H9 (cell line): Measurements from ENCODE around the gene ADAMTS13. TPM values are rescaled to one million over a fixed set of nuclear protein-coding genes. Genes with fewer than 3 reads are reported as not detected.

ENCODE experiments used
- DNase-seq: peaks from one replicate; pipeline ENCODE4 v3.0.0-alpha.2; 2017
- H2AFZ ChIP-seq: one replicate; pipeline ENCODE4 v1.6.1; 2013; ENCODE audit warnings: mild to moderate bottlenecking, low read length, control low read depth, moderate library complexity
- H2AK5ac ChIP-seq: 2 replicates; pipeline ENCODE4 v1.6.1; 2013; ENCODE audit warnings: low read length, control low read depth, mixed read lengths; ENCODE audit not compliant: insufficient read length
- H2BK120ac ChIP-seq: one replicate; pipeline ENCODE4 v1.6.1; 2013; ENCODE audit warnings: low read depth, mild to moderate bottlenecking, low read length, control low read depth, inconsistent platforms; ENCODE audit not compliant: poor library complexity, severe bottlenecking
- H2BK12ac ChIP-seq: 2 replicates; pipeline ENCODE4 v1.6.1; 2013; ENCODE audit warnings: low read length, control low read depth, mixed read lengths, low read depth; ENCODE audit not compliant: insufficient read length
- H2BK15ac ChIP-seq: 2 replicates; pipeline ENCODE4 v1.6.1; 2013; ENCODE audit warnings: low read depth, low read length, control low read depth
- H2BK20ac ChIP-seq: one replicate; pipeline ENCODE4 v1.6.1; 2013; ENCODE audit warnings: low read depth, mild to moderate bottlenecking, low read length, control low read depth, inconsistent platforms; ENCODE audit not compliant: poor library complexity, severe bottlenecking
- H2BK5ac ChIP-seq: 2 replicates; pipeline ENCODE4 v1.6.1; 2013; ENCODE audit warnings: low read length, control low read depth, mixed read lengths; ENCODE audit not compliant: insufficient read length
- H3K14ac ChIP-seq: 2 replicates; pipeline ENCODE4 v1.6.1; 2013; ENCODE audit warnings: low read length, control low read depth; ENCODE audit not compliant: insufficient read depth
- H3K18ac ChIP-seq: 2 replicates; pipeline ENCODE4 v1.6.1; 2013; ENCODE audit warnings: low read depth, mild to moderate bottlenecking, mixed read lengths, low read length, control low read depth; ENCODE audit not compliant: insufficient read length
- H3K23ac ChIP-seq: 2 replicates; pipeline ENCODE4 v1.6.1; 2013; ENCODE audit warnings: low read length, control low read depth, mixed read lengths, low read depth; ENCODE audit not compliant: insufficient read length
- H3K23me2 ChIP-seq: 2 replicates; pipeline ENCODE4 v1.6.1; 2013; ENCODE audit warnings: low read depth, mild to moderate bottlenecking, mixed read lengths, low read length, control low read depth; ENCODE audit not compliant: insufficient read length, poor library complexity, severe bottlenecking
- H3K27ac ChIP-seq: 2 replicates; pipeline ENCODE4 v1.5.1; 2013; ENCODE audit warnings: low read length, control low read depth, mixed read lengths, low read depth; ENCODE audit not compliant: insufficient read length
- H3K27me3 ChIP-seq: 2 replicates; pipeline ENCODE4 v1.6.1; 2013; ENCODE audit warnings: low read length, control low read depth, inconsistent platforms; ENCODE audit not compliant: insufficient read depth
- H3K4ac ChIP-seq: 2 replicates; pipeline ENCODE4 v1.6.1; 2013; ENCODE audit warnings: low read depth, mild to moderate bottlenecking, control low read depth, inconsistent platforms, low read length, moderate library complexity
- H3K4me1 ChIP-seq: 2 replicates; pipeline ENCODE4 v1.6.1; 2013; ENCODE audit warnings: low read length, control low read depth, inconsistent platforms; ENCODE audit not compliant: insufficient read depth
- H3K4me2 ChIP-seq: 2 replicates; pipeline ENCODE4 v1.6.1; 2013; ENCODE audit warnings: low read length, control low read depth, mixed read lengths; ENCODE audit not compliant: insufficient read length, insufficient read depth
- H3K56ac ChIP-seq: 2 replicates; pipeline ENCODE4 v1.6.1; 2013; ENCODE audit warnings: low read depth, mild to moderate bottlenecking, mixed read lengths, low read length, control low read depth; ENCODE audit not compliant: insufficient read length
- H3K79me1 ChIP-seq: 2 replicates; pipeline ENCODE4 v1.6.1; 2013; ENCODE audit warnings: low read depth, mild to moderate bottlenecking, moderate library complexity, low read length, control low read depth, inconsistent platforms; ENCODE audit not compliant: insufficient read depth, poor library complexity, severe bottlenecking
- H3K79me2 ChIP-seq: 2 replicates; pipeline ENCODE4 v1.6.1; 2013; ENCODE audit warnings: low read length, control low read depth, inconsistent platforms; ENCODE audit not compliant: insufficient read depth
- H3K9ac ChIP-seq: 2 replicates; pipeline ENCODE4 v1.6.1; 2013; ENCODE audit warnings: low read length, control low read depth, mixed read lengths; ENCODE audit not compliant: insufficient read length; ENCODE audit errors: extremely low read depth
- H3K9me3 ChIP-seq: one replicate; pipeline ENCODE4 v1.6.1; 2013; ENCODE audit warnings: low read depth, low read length, inconsistent platforms; ENCODE audit not compliant: control insufficient read depth
- H3T11ph ChIP-seq: one replicate; pipeline ENCODE4 v1.6.1; 2013; ENCODE audit warnings: mild to moderate bottlenecking, low read length, control low read depth, inconsistent platforms
- H4K20me1 ChIP-seq: one replicate; pipeline ENCODE4 v1.6.1; 2013; ENCODE audit not compliant: control insufficient read depth, insufficient read length, insufficient read depth
- H4K5ac ChIP-seq: 2 replicates; pipeline ENCODE4 v1.6.1; 2013; ENCODE audit warnings: low read depth, mild to moderate bottlenecking, mixed read lengths, low read length, control low read depth; ENCODE audit not compliant: insufficient read length
- H4K8ac ChIP-seq: replicated peaks from 2 replicates; pipeline ENCODE4 v1.6.1; 2013; ENCODE audit warnings: low read length, control low read depth, mixed read lengths, low read depth; ENCODE audit not compliant: insufficient read length
- H4K91ac ChIP-seq: 2 replicates; pipeline ENCODE4 v1.6.1; 2013; ENCODE audit warnings: low read depth, mild to moderate bottlenecking, moderate library complexity, mixed read lengths, low read length, control low read depth; ENCODE audit not compliant: insufficient read length
- H3K27ac Mint-ChIP-seq, 3 experiments: 2 replicates in 2 of 3; 3 replicates in 1 of 3; pipeline ENCODE4 v1.8.0; 2020 to 2021; ENCODE audit warnings: mixed read lengths in 3 of 3, mild to moderate bottlenecking in 1 of 3, moderate library complexity in 1 of 3
- H3K27me3 Mint-ChIP-seq: 2 replicates; pipeline ENCODE4 v1.8.0; 2021; ENCODE audit warnings: low read depth, mild to moderate bottlenecking, moderate library complexity, mixed read lengths
- H3K36me3 Mint-ChIP-seq, 3 experiments: 2 replicates in 2 of 3; 3 replicates in 1 of 3; pipeline ENCODE4 v1.8.0; 2020 to 2021; ENCODE audit warnings: low read depth in 3 of 3, mixed read lengths in 3 of 3; ENCODE audit not compliant: insufficient read depth in 1 of 3
- H3K4me1 Mint-ChIP-seq, 2 experiments: 2 replicates each; pipeline ENCODE4 v1.8.0; 2020; ENCODE audit warnings: mixed read lengths in 2 of 2
- H3K4me3 Mint-ChIP-seq, 2 experiments: 2 replicates in 1 of 2; 3 replicates in 1 of 2; pipeline ENCODE4 v1.8.0; 2020 to 2021; ENCODE audit warnings: mild to moderate bottlenecking in 2 of 2, mixed read lengths in 2 of 2, moderate library complexity in 1 of 2
- H3K9me3 Mint-ChIP-seq, 2 experiments: 2 replicates in 1 of 2; 3 replicates in 1 of 2; pipeline ENCODE4 v1.8.0; 2020; ENCODE audit warnings: mild to moderate bottlenecking in 2 of 2, mixed read lengths in 2 of 2, moderate library complexity in 1 of 2
- WGBS: extraction: QIAGEN DNeasy Blood & Tissue Kit; methylation state at CpG from one replicate; pipeline ENCODE4 v1.1.7; 2013; ENCODE audit warnings: missing lambda C conversion rate, low lambda C conversion rate, mixed read lengths; ENCODE audit not compliant: insufficient read length; ENCODE audit errors: extremely low coverage; 5-methylcytosine and 5-hydroxymethylcytosine counted together
- total RNA-seq: library from RNA; stranded (reverse); gene quantifications from 2 replicates; pipeline ENCODE4 v1.2.1, GENCODE V29; 2021
- TF ChIP-seq, protein P1 (sequence below): fragments of 200-600 bp; sonication (generic); conservative IDR thresholded peaks from 3 replicates; pipeline ENCODE4 v1.8.0; 2021; ENCODE audit warnings: antibody characterized with exemption, mild to moderate bottlenecking

ADAMTS13 gene
- total RNA-seq, 1 experiment from 2014 or later: 8.8 TPM

DNA sequence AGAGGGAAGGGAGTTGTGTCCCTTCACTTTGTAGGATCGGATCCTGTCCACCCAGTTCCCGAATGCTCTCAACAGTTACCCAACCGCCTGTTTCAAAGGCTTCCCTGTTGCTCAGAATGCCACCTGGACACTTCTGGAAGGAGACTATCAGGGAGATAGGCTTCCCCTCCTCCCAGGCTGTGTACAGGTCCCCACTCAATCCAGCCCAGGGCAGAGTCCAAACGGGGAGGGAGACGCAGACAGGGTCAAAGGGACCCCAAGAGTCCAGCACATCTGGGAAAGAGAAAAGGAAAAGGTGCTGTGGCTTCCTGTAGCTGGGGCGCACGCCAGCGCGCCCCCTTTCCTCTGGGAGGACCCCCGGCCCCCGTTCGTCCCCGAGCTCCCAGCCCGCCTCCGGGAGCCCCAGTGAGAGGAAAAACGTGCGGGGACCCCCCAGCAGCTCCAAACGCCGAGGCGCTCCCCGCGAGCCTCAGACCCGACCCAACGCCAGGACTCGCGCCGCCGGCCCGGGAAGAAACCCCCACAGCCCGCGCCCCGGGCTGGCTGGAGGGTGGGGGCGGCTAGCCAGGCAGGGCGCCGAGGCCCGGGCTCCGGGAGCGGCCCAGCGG is 46.9 kb upstream of the ADAMTS13 start:
- H2BK5ac ChIP-seq: no peak overlapping the region
- H2AK5ac ChIP-seq: no peak overlapping the region
- no peak overlapping the region for H2BK15ac ChIP-seq
- no peak overlapping the region for H3K14ac ChIP-seq
- no peak overlapping the region for H2BK20ac ChIP-seq
- H3T11ph ChIP-seq: no peak overlapping the region
- H3K9me3 ChIP-seq: no peaks in the 10 kb centered on the region
- no peak overlapping the region for H4K8ac ChIP-seq
- Mint-ChIP-seq H3K36me3 (peaks cover 15 to 36% (median 27%) of the 10 kb centered on the region in 3 experiments; a peak in 6 of 7 replicates), H3K4me3 (peak overlapping the region; percentile 95 to 98), H3K27me3 (peaks cover 30% of the 10 kb centered on the region), H3K27ac (peak overlapping the region; percentile 82 to 97 (median 95); a peak in 6 of 7 replicates), H3K4me1 (peaks cover 11 to 13% of the 10 kb centered on the region in 2 experiments), H3K9me3 (peaks cover 3 to 4% of the 10 kb centered on the region in 2 experiments; a peak in 3 of 5 replicates)
- H3K9ac ChIP-seq: peak overlapping the region; percentile 75
- no peak for DNase-seq
- H3K4me1 ChIP-seq: no peaks in the 10 kb centered on the region
- WGBS: no CpG with 5 or more reads among the region's 39 CpGs
- H3K4me2 ChIP-seq: peak overlapping the region; percentile 98
- H4K91ac ChIP-seq: no peak overlapping the region
- TF ChIP-seq, protein P1, sequence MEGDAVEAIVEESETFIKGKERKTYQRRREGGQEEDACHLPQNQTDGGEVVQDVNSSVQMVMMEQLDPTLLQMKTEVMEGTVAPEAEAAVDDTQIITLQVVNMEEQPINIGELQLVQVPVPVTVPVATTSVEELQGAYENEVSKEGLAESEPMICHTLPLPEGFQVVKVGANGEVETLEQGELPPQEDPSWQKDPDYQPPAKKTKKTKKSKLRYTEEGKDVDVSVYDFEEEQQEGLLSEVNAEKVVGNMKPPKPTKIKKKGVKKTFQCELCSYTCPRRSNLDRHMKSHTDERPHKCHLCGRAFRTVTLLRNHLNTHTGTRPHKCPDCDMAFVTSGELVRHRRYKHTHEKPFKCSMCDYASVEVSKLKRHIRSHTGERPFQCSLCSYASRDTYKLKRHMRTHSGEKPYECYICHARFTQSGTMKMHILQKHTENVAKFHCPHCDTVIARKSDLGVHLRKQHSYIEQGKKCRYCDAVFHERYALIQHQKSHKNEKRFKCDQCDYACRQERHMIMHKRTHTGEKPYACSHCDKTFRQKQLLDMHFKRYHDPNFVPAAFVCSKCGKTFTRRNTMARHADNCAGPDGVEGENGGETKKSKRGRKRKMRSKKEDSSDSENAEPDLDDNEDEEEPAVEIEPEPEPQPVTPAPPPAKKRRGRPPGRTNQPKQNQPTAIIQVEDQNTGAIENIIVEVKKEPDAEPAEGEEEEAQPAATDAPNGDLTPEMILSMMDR: peak; percentile 31; the same call in 1 of the 3 replicates
- H3K27ac ChIP-seq: no peak overlapping the region
- no peak overlapping the region for H2BK12ac ChIP-seq
- H3K79me2 ChIP-seq: peaks cover 38% of the 10 kb centered on the region; the same call in 1 of the 2 replicates
- H4K20me1 ChIP-seq: no peaks in the 10 kb centered on the region
- peaks cover 16% of the 10 kb centered on the region for H3K79me1 ChIP-seq
- no peak overlapping the region for H3K56ac ChIP-seq
- no peak overlapping the region for H4K5ac ChIP-seq
- no peak overlapping the region for H3K4ac ChIP-seq
- H3K18ac ChIP-seq: no peak overlapping the region
- H3K23me2 ChIP-seq: peaks cover 6% of the 10 kb centered on the region
- H3K27me3 ChIP-seq: no peaks in the 10 kb centered on the region
- no peak overlapping the region for H2AFZ ChIP-seq
- H2BK120ac ChIP-seq: no peak overlapping the region
- H3K23ac ChIP-seq: no peak overlapping the region
